ENCODE results near the gene TRIP4. TPM values are rescaled to one million over a fixed set of nuclear protein-coding genes. Genes with fewer than 3 reads are reported as not detected.
A peak's percentile ranks its signal among the peaks of the same experiment; 100 is the strongest.

Gene TRIP4
- total and polyA plus RNA-seq, 9 of the 15 experiments (the other 6 are each of a cell fraction or from before 2014, with no cell fraction given): 7.6 to 23.3 (median 16.7) TPM

- peak; percentile 70 for TF ChIP-seq HDAC3 (IDR thresholded peaks at IDR 0.05; ENCODE audit: borderline replicate concordance, partially characterized antibody)
- TF ChIP-seq BACH1 (tag; IDR thresholded peaks at IDR 0.05): no peak
- peak; percentile 42; the same call in 1 of the 2 replicates for TF ChIP-seq SMARCE1 (IDR thresholded peaks at IDR 0.05)
- peak; percentile 98 for TF ChIP-seq GABPA (tag; conservative IDR thresholded peaks at IDR 0.05; ENCODE audit: low read depth)
- TF ChIP-seq FUS (optimal IDR thresholded peaks at IDR 0.05; ENCODE audit: low read depth, low read length): no peak
- peak; percentile 48; the same call in 1 of the 2 replicates for TF ChIP-seq EGR1 (conservative IDR thresholded peaks at IDR 0.05)
- peak; percentile 45; the same call in 1 of the 2 replicates for TF ChIP-seq ZBTB7A (IDR thresholded peaks at IDR 0.05; ENCODE audit: borderline replicate concordance, control insufficient read depth, low read depth, low read length)
- TF ChIP-seq CREB5 (CRISPR knock-in tag; IDR thresholded peaks at IDR 0.05): no peak
- peak; percentile 27; the same call in 1 of the 2 replicates for TF ChIP-seq REST (IDR thresholded peaks at IDR 0.05; ENCODE audit: borderline replicate concordance)
- peak; percentile 81; the same call in 1 of the 2 replicates for TF ChIP-seq REST (CRISPR knock-in tag; IDR thresholded peaks at IDR 0.05; ENCODE audit: low read depth)
- no peak for TF ChIP-seq BRD4 (IDR thresholded peaks at IDR 0.05)
- no peak for TF ChIP-seq NR4A1 (CRISPR knock-in tag; IDR thresholded peaks at IDR 0.05)
- peak; percentile 80; the same call in 1 of the 2 replicates for TF ChIP-seq NR4A1 (tag; IDR thresholded peaks at IDR 0.05)
- 0 out of 2 replicates have a peak, but pooled peaks have one; percentile 3 for TF ChIP-seq SNIP1 (IDR thresholded peaks at IDR 0.05; ENCODE audit: low read depth)
- peak; percentile 68 for TF ChIP-seq MITF (IDR thresholded peaks at IDR 0.05)
- peak; percentile 55; the same call in 1 of the 2 replicates for TF ChIP-seq FOSL1 (tag; conservative IDR thresholded peaks at IDR 0.05)
- peak; percentile 97 for TF ChIP-seq NBN (IDR thresholded peaks at IDR 0.05; ENCODE audit: low read depth)
- peak; percentile 57 to 74; a peak in 3 of 4 replicates for TF ChIP-seq SIX5 (IDR thresholded peaks at IDR 0.05; ENCODE audit: borderline replicate concordance in 1 of 2, insufficient read depth in 1 of 2, low read depth in 1 of 2, low read length in 2 of 2)
These were observed at the start of gene TRIP4 (continued) for GRCh38 chr15:64387562-64388168.

Measured in K562 (cell line).